K562 (cell line): ENCODE results near the gene SLC26A3.

Experiments
- ATF1 ChIP-seq, 2 experiments: fragments of 450-650 bp in 1 of 2; IDR thresholded peaks; 2 replicates each; pipeline ENCODE4 v1.6.1; 2016; ENCODE audit warnings: missing compliant biosample characterization in 1 of 2, missing genetic modification characterization in 1 of 2
- NFIX ChIP-seq: fragments of 250-450 bp; sonication (Bioruptor Pico); IDR thresholded peaks from 2 replicates; pipeline ENCODE4 v1.4.0; 2020; ENCODE audit warnings: low read depth, mild to moderate bottlenecking, moderate library complexity
- NR3C1 ChIP-seq: sonication (generic); formaldehyde crosslinking; IDR thresholded peaks from 2 replicates; pipeline ENCODE4 v1.8.1; 2022; ENCODE audit warnings: missing genetic modification reagents
- POLR2AphosphoS5 ChIP-seq: IDR thresholded peaks from 2 replicates; pipeline ENCODE4 v1.6.1; 2011; ENCODE audit warnings: mild to moderate bottlenecking, low read depth, low read length, moderate library complexity; ENCODE audit not compliant: control insufficient read depth, insufficient read depth
- SMC3 ChIP-seq: conservative IDR thresholded peaks from 2 replicates; pipeline ENCODE4 v1.6.1; 2011; ENCODE audit warnings: low read depth, low read length, improper control_type of control experiment; ENCODE audit not compliant: insufficient read depth
- ZNF644 ChIP-seq: fragments of 200-800 bp; sonication (Bioruptor generic); IDR thresholded peaks from 2 replicates; pipeline ENCODE4 v1.6.1; 2016; ENCODE audit warnings: low read depth, missing genetic modification characterization, missing compliant biosample characterization
- TF ChIP-seq, protein P1 (sequence below), 3 experiments: IDR thresholded peaks in 2 of 3; conservative IDR thresholded peaks in 1 of 3; 2 replicates each; pipeline ENCODE4 v1.5.1; 2011 to 2012; ENCODE audit warnings: low read length in 3 of 3, mild to moderate bottlenecking in 3 of 3, control low read depth in 2 of 3, improper control_type of control experiment in 1 of 3, inconsistent platforms in 1 of 3, low read depth in 1 of 3, mixed read lengths in 1 of 3, moderate library complexity in 1 of 3; ENCODE audit not compliant: insufficient read depth in 2 of 3

DNA sequence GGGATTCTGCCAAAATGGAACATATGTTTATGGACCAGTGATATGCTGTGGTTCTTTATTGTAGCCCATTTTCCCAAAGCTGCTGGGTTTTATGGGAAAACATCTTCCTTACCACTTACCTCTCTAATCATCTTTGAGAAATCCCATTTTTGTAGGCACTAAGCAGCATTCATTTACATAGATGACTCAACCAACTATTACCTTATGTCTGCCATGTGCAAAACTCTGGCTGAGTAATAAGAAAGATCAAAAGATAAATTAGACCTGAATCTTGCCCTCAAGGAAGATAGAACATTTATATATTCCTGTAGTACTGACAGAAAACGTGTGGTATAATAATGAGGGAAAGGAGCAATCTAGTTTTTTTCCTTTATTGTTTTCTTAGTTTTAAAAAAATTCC, 34.8 kb downstream of the SLC26A3 start:
- TF ChIP-seq SMC3 (no peak), NFIX (CRISPR knock-in tag) (no peak), POLR2AphosphoS5 (no peak), NR3C1 (no peak), ATF1 (CRISPR knock-in tag; IDR thresholded peaks at IDR 0.05) (no peak), ATF1 (tag; IDR thresholded peaks at IDR 0.05) (no peak), ZNF644 (tag) (no peak)
- TF ChIP-seq, protein P1, sequence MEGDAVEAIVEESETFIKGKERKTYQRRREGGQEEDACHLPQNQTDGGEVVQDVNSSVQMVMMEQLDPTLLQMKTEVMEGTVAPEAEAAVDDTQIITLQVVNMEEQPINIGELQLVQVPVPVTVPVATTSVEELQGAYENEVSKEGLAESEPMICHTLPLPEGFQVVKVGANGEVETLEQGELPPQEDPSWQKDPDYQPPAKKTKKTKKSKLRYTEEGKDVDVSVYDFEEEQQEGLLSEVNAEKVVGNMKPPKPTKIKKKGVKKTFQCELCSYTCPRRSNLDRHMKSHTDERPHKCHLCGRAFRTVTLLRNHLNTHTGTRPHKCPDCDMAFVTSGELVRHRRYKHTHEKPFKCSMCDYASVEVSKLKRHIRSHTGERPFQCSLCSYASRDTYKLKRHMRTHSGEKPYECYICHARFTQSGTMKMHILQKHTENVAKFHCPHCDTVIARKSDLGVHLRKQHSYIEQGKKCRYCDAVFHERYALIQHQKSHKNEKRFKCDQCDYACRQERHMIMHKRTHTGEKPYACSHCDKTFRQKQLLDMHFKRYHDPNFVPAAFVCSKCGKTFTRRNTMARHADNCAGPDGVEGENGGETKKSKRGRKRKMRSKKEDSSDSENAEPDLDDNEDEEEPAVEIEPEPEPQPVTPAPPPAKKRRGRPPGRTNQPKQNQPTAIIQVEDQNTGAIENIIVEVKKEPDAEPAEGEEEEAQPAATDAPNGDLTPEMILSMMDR (IDR thresholded peaks at IDR 0.05 in 2 of 3, conservative IDR thresholded peaks at IDR 0.05 in 1 of 3; ENCODE audit: insufficient read depth in 2 of 3, low read depth in 1 of 3, low read length in 3 of 3) = no peak
